NCI-H82 treated with DMSO at 0.1 percent for 48 hours (cell line): Measurements from ENCODE around the gene CDH13.

Source experiments
- DNase-seq: peaks from one replicate; lab custom pipeline; 2025; ENCODE audit not compliant: unreplicated experiment; lab: John Stamatoyannopoulos, UW

CDH13 gene

GRCh38 chr16:83271970-83272575 is 645.3 kb downstream of the CDH13 start:
- no peak for DNase-seq

GRCh38 chr16:83272843-83273242 is 646.1 kb downstream of the CDH13 start:
- DNase-seq: no peak

DNA sequence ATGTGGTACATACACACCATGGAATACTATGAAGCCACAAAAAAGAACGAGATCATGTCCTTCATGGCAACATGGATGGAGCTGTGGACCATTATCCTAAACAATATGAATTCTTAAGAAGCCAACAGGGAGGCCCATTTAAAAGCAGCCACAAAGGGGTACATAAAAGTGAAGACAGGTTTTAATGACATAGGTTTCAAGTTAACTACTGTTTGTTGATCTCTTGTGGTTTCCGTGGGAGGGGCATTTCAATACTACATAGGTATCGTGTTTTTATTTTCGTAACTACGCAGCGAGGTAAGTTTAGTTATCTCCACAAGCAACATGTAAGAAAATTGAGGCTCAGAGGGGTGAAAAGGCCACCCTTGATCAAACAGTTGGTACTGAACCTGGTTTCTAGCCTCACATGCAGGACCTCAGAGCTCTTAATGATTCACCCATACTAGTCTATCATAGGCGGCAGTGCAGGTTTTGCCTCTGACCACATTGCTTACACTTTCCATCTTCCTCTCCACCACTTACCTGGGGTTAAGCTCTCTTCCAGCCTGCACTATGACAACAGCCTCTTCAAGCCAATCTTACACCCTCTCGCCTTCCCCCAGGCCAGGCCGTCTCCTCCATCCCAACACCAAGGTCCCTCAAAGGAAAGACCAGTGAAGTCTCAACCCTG is 646.9 kb downstream of the CDH13 start:
- DNase-seq: no peak

DNA sequence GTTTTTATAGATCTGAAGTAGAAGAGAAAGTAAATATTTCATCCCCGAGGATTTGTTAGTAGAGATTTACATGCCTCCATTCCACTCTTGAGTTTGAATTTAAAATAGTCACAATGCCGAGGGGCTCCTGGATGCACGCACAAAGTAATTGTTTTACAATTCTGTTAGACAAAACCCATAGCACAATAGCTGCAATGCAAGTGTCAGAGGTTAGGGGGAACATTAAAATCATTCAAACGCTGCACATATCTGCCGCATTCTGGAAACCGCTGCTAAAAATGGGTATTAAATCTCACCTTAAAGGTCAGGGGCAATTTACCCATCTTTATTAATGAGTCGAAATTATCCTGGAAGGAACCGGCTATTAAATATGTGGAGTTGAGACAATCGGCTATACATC is 652.5 kb downstream of the CDH13 start:
- no peak for DNase-seq

DNA sequence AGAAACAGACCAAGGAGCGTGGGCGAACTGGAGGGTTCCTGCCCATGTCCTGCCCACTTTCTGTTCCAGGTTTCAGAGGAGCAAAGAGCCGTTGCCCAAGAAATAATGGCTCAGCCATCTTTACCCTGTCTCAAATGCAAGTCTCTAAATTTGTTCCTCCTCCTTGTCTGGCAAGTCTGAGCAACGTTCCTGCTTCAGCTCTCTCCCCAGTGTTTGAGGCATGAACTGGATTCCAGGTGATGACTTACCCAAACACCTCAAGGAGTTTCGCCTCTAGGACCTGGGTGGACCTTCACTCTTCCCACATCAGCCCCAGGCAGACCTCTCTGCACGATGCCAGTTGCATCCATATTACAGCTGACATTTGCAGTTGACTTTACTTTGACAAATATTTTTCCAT is 659.2 kb downstream of the CDH13 start:
- DNase-seq: no peak

GRCh38 chr16:83296505-83296904 is 669.7 kb downstream of the CDH13 start:
- no peak for DNase-seq

DNA sequence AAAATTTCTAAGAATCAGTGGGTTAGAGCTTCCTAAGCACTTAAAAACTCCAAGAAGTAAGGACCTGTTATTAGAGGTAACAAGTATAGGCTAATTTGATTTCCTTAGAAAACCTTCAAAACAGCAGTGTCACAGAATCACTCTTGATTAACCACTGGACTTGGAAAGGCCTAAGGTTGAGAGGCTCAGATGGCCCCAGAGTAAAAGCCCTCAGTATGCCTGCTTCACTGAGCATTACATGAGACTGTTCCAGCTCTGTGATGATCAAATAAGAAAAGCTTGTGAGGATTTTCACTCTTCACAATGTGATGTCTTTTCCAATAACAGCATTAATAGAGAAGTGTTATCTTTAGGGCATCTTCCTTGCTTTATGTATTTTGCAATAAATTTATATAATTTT is 671.8 kb downstream of the CDH13 start:
- no peak for DNase-seq

GRCh38 chr16:83300326-83300725 is 673.6 kb downstream of the CDH13 start:
- DNase-seq: no peak

DNA sequence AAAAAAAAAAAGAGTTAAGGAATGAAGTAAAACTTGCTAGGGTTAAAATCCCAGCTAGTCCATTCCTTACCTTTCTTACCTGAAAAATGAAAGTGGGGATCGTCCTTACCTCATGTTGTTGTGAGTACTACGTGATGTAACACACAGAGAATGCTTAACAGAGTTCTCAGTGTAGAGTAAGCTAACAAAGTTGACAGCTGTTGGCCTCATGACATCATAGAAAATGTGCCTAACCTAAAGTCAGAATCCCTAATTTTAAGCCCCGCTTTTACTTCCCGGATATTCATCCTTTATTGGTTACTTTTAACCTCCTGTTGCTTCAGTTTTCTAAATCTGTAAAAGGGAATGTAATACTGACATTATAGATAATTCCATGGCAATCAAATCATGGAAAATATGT is 675.2 kb downstream of the CDH13 start:
- no peak for DNase-seq

DNA sequence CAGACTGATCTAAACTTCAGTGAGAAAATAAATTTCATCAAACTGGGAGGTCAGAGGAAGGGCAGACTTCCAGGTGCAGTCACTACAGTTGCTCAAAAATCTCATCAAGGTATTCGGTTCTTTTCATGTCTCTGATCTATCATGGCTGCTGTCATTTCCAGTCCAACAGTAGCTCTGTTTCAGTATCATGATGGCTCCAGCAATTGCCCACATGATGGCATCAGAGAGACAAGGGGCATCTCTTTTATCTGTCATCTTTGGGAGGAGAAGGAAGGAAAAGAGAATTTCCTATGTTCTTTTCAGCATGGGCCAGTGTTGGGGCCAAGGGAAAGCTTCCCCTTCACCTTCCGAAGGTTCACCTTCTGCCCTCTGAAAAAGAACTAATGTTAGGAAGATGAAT is 676.1 kb downstream of the CDH13 start:
- DNase-seq: no peak

DNA sequence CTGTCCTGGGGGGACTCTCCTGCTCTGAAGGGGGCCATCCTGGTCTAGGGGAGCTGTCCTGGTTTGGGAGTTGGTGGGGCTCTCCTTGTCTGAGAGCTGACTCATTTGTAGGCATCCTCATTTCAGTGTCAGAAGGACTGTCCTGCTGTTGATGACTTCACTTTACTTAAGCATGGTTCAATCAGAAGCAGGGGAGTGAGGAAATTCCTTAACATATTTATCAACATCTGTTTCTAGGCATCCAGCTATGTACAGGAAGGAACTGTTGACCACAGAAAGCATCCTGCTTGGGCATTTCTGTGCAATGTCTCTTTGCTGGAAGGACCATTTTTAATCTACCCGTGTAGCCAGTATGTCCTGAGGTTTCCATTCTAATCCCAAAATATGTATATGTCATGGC is 678.3 kb downstream of the CDH13 start:
- DNase-seq: no peak

GRCh38 chr16:83306961-83307593 is 680.3 kb downstream of the CDH13 start:
- DNase-seq: no peak

DNA sequence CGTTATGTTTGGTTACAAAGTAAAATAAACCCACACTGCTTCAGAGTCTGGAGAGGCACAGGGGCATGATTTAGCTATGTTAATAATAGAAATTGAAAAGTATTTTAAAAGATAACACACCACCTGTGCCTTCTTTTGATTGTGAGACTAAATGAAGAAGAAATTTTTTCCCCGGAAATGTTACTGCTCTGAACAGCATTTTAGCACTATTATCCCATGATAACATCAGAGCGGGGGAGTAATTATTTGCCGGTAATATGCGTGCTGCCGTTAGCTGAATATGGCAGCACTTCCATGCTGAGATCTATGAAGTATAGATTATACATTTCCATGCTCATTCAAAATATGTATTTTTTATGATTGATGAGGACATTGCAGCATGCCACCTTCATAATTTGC is 680.8 kb downstream of the CDH13 start:
- DNase-seq: no peak

- DNase-seq: no peak
Observed at GRCh38 chr16:83308414-83308813, 681.6 kb downstream of the CDH13 start.

GRCh38 chr16:83310816-83311215 is 684.0 kb downstream of the CDH13 start:
- no peak for DNase-seq

DNA sequence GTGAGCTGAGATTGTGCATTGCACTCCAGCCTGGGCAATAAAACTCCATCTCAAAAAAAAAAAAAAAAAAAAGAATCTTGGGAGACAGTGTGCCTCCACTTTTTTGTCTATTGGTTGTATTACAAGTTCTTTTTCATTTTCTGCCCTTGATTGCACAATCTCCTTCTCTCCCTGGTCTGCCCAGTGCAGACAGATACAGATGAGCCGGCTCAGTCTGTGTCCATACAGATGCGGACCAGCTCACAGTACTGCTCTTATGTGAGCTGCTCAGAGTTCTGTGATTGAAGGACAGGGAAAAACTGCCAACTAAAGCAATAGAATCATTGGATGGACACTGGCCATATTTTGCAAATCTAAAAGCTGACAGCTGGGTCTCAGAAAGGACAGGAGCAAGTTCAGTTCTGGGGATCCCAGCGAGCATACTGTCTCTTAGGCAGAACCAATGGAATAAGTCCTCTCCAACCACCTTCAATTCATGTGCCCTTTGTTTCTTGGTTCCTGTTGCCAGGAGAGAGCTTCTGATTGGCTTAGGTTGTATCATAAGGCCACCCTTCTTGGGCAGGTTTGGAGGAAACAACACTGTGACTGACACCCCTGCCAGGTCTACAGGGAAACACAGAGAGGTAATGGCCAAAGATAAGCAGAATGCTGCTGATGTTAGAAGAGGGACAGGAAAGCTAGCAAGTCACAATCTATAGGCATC is 685.4 kb downstream of the CDH13 start:
- DNase-seq: no peak

- DNase-seq: no peak
Observed at GRCh38 chr16:83312718-83313245, 686.0 kb downstream of the CDH13 start.

DNA sequence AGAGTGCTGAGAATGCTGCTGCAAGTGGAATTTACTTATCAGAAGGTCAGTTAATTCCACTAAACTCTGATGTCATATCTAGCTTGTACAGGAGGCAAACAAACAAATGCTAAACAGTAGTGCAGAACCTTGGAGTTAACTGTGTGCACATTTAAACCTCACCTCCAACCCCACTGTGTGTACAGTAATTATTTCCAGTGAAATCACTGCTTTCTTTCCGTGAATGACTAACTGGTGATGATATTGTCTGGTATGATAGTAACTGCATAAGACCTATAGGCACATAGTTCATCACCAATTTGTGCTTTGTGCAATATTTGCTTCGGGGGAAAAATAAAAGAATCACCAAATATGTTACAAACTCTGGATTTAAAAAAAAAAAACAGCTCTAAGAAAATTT is 688.5 kb downstream of the CDH13 start:
- DNase-seq: no peak

DNA sequence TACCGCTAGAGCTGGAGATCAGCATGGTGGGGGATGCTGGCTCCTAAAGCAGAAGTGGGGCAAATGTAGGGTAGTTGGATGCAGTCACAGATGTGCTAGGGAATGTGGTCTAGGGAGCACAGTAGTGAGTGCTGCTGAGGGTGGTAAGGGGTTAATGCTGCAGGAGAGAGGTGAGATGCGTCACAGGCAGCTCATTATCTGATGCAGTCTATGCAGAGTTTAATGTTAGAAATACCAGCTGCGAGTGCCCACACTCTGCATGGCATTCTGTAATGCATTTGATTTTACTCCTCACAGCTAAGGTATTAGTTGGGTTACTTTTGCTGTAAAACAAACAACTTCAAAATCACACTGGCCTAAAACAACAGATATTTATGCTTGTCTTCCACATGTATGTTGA is 689.7 kb downstream of the CDH13 start:
- no peak for DNase-seq

GRCh38 chr16:83318390-83318789 is 691.6 kb downstream of the CDH13 start:
- DNase-seq: no peak

- DNase-seq: no peak
Observed at GRCh38 chr16:83328936-83329335, 702.2 kb downstream of the CDH13 start.

DNA sequence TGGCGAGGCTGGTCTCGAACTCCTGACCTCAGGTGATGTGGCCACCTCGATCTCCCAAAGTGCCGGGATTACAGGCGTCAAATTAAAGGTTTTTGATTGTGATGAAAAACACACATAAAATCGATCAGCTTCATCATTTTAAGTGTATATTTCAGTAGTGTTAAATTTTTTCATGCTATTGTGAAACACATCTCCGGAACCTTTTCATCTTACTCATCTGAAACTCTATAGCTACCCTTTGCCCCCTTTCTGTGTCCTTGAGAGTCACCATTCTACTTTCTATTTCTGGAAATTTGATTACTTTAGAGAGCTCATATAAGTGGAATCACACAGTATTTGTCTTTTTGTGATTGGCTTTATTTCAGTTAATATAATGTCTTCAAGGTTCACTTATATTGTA is 702.7 kb downstream of the CDH13 start:
- DNase-seq: no peak
